HEK293 (cell line): ENCODE data around the gene FAM81A.

Experiments
- CTCF ChIA-PET: fragments of 350-600 bp; formaldehyde crosslinking; extraction: SDS; loops from one replicate; lab custom pipeline; 2021; ENCODE audit warnings: antibody characterized with exemption; lab: Yijun Ruan, JAX
- POLR2A ChIA-PET: fragments of 300-600 bp; formaldehyde crosslinking; extraction: SDS; loops from one replicate; lab custom pipeline; 2020; ENCODE audit warnings: antibody characterized with exemption, inconsistent platforms; lab: Yijun Ruan, JAX
- H3K27ac ChIP-seq: fragments of 200-500 bp; sonication (Bioruptor generic); 2 replicates; pipeline ENCODE4 v1.5.1; 2014; ENCODE audit warnings: low read depth, low read length, control low read depth, inconsistent platforms; ENCODE audit errors: extremely low read depth
- H3K36me3 ChIP-seq, 2 experiments: fragments of 200-500 bp in 1 of 2; sonication (Bioruptor generic) in 1 of 2; 1 replicate in 1 of 2; 2 replicates in 1 of 2; pipeline ENCODE4 v1.5.1; 2014 to 2017; ENCODE audit warnings: inconsistent platforms in 2 of 2, low read length in 2 of 2; ENCODE audit not compliant: control insufficient read depth in 2 of 2, insufficient read depth in 1 of 2
- H3K4me1 ChIP-seq: fragments of 200-500 bp; sonication (Bioruptor generic); 2 replicates; pipeline ENCODE4 v1.5.1; 2014; ENCODE audit warnings: mild to moderate bottlenecking, low read length, inconsistent platforms; ENCODE audit not compliant: control insufficient read depth, insufficient read depth
- H3K4me3 ChIP-seq: 2 replicates; pipeline ENCODE4 v1.5.1; 2011; ENCODE audit warnings: low read depth, mild to moderate bottlenecking, control low read depth, low read length, moderate library complexity
- H3K9me3 ChIP-seq: fragments of 200-500 bp; sonication (Bioruptor generic); 2 replicates; pipeline ENCODE4 v1.5.1; 2014; ENCODE audit warnings: low read depth, low read length, inconsistent platforms; ENCODE audit not compliant: control insufficient read depth, insufficient read depth
- GLIS1 ChIP-seq: fragments of 450-650 bp; formaldehyde crosslinking; IDR thresholded peaks from 2 replicates; pipeline ENCODE4 v1.5.1; 2016; ENCODE audit warnings: missing biosample characterization, missing genetic modification characterization
- HOXA7 ChIP-seq: sonication (generic); formaldehyde crosslinking; IDR thresholded peaks from 2 replicates; pipeline ENCODE4 v1.8.1; 2022; ENCODE audit warnings: missing genetic modification reagents, borderline replicate concordance
- MZF1 ChIP-seq: fragments of 450-650 bp; formaldehyde crosslinking; IDR thresholded peaks from 2 replicates; pipeline ENCODE4 v1.5.1; 2017; ENCODE audit warnings: missing biosample characterization, missing genetic modification characterization, borderline replicate concordance
- ZBTB21 ChIP-seq: fragments of 450-650 bp; formaldehyde crosslinking; IDR thresholded peaks from 2 replicates; pipeline ENCODE4 v1.5.1; 2017; ENCODE audit warnings: missing biosample characterization, missing genetic modification characterization
- ZNF239 ChIP-seq: fragments of 450-650 bp; formaldehyde crosslinking; IDR thresholded peaks from 2 replicates; pipeline ENCODE4 v1.5.1; 2016; ENCODE audit warnings: missing biosample characterization, missing genetic modification characterization
- ZNF280C ChIP-seq: fragments of 450-650 bp; formaldehyde crosslinking; IDR thresholded peaks from 2 replicates; pipeline ENCODE4 v1.5.1; 2016; ENCODE audit warnings: missing biosample characterization, missing genetic modification characterization
- ZNF324 ChIP-seq: fragments of 450-650 bp; formaldehyde crosslinking; IDR thresholded peaks from 2 replicates; pipeline ENCODE4 v1.5.1; 2016; ENCODE audit warnings: missing biosample characterization, missing genetic modification characterization
- ZNF350 ChIP-seq: fragments of 450-650 bp; formaldehyde crosslinking; IDR thresholded peaks from 2 replicates; pipeline ENCODE4 v1.5.0; 2017; ENCODE audit warnings: missing biosample characterization, mild to moderate bottlenecking, missing genetic modification characterization
- ZNF398 ChIP-seq: fragments of 450-650 bp; formaldehyde crosslinking; IDR thresholded peaks from 2 replicates; pipeline ENCODE4 v1.5.1; 2017; ENCODE audit warnings: missing biosample characterization, missing genetic modification characterization
- ZNF510 ChIP-seq: fragments of 450-650 bp; formaldehyde crosslinking; IDR thresholded peaks from 2 replicates; pipeline ENCODE4 v1.5.1; 2018; ENCODE audit warnings: mild to moderate bottlenecking, missing genetic modification characterization, missing biosample characterization; ENCODE audit not compliant: insufficient replicate concordance
- ZNF514 ChIP-seq: fragments of 450-650 bp; formaldehyde crosslinking; IDR thresholded peaks from 2 replicates; pipeline ENCODE4 v1.5.1; 2016; ENCODE audit warnings: missing biosample characterization, missing genetic modification characterization
- ZNF518A ChIP-seq: fragments of 450-650 bp; formaldehyde crosslinking; conservative IDR thresholded peaks from 2 replicates; pipeline ENCODE4 v1.5.1; 2016; ENCODE audit warnings: low read depth, missing biosample characterization, missing genetic modification characterization
- ZNF571 ChIP-seq: fragments of 450-650 bp; formaldehyde crosslinking; IDR thresholded peaks from 2 replicates; pipeline ENCODE4 v1.5.0; 2017; ENCODE audit warnings: missing biosample characterization, missing genetic modification characterization
- ZNF621 ChIP-seq: fragments of 450-650 bp; formaldehyde crosslinking; IDR thresholded peaks from 2 replicates; pipeline ENCODE4 v1.5.1; 2017; ENCODE audit warnings: missing biosample characterization, missing genetic modification characterization
- ZNF623 ChIP-seq: fragments of 450-650 bp; formaldehyde crosslinking; IDR thresholded peaks from 2 replicates; pipeline ENCODE4 v1.5.1; 2016; ENCODE audit warnings: missing biosample characterization, missing genetic modification characterization
- ZNF626 ChIP-seq: fragments of 450-650 bp; sonication (Bioruptor Pico); formaldehyde crosslinking; IDR thresholded peaks from 2 replicates; pipeline ENCODE4 v1.5.1; 2018; ENCODE audit warnings: missing biosample characterization, missing genetic modification characterization, inconsistent platforms
- ZNF639 ChIP-seq: fragments of 450-650 bp; formaldehyde crosslinking; IDR thresholded peaks from 2 replicates; pipeline ENCODE4 v1.5.1; 2016; ENCODE audit warnings: missing biosample characterization, missing genetic modification characterization
- ZNF707 ChIP-seq: fragments of 450-650 bp; formaldehyde crosslinking; IDR thresholded peaks from 2 replicates; pipeline ENCODE4 v1.5.1; 2016; ENCODE audit warnings: missing biosample characterization, missing genetic modification characterization

The FAM81A gene

GRCh38 chr15:59439576-59439975, 1.6 kb downstream of the FAM81A start (continued):
- TF ChIP-seq ZNF518A = no peak
- TF ChIP-seq ZNF621 (tag by site-specific recombination) = no peak
- no peak for TF ChIP-seq MZF1
- TF ChIP-seq ZNF571 (tag by site-specific recombination) = no peak
- no peak for TF ChIP-seq ZNF510 (tag by site-specific recombination)

GRCh38 chr15:59443341-59444072, 5.5 kb downstream of the FAM81A start:
- H3K4me1 ChIP-seq = no peaks in the 10 kb centered on the region
- no peaks in the 10 kb centered on the region for H3K9me3 ChIP-seq
- POLR2A ChIA-PET = no interaction called here
- TF ChIP-seq ZNF623 (tag by site-specific recombination) (no peak), ZNF280C (no peak), ZNF639 (no peak), ZNF518A (no peak), ZNF350 (no peak), ZBTB21 (tag by site-specific recombination) (no peak), GLIS1 (tag by site-specific recombination) (no peak), ZNF324 (no peak), ZNF707 (tag by site-specific recombination) (no peak), ZNF398 (tag by site-specific recombination) (no peak), ZNF626 (no peak), ZNF239 (tag by site-specific recombination) (no peak), ZNF514 (tag by site-specific recombination) (no peak), HOXA7 (CRISPR knock-in tag) (no peak)
- TF ChIP-seq, all 188 proteins: peak for 0
- Histone ChIP-seq H3K27ac (no peak overlapping the region), H3K4me3 (no peak overlapping the region), H3K36me3 (no peaks in the 10 kb centered on the region)
- CTCF ChIA-PET = no interaction called here
